Epithelial cell of prostate (primary cell): Measurements from ENCODE around the gene ENDOV.

Source experiments
- DNase-seq: peaks from one replicate; pipeline ENCODE4 v3.0.0-alpha.2; 2011; ENCODE audit warnings: low read depth, low spot score
- H3K27ac ChIP-seq: fragments of 450-650 bp; 2 replicates; pipeline ENCODE4 v1.5.1; 2017; ENCODE audit warnings: mild to moderate bottlenecking

The ENDOV gene

DNA sequence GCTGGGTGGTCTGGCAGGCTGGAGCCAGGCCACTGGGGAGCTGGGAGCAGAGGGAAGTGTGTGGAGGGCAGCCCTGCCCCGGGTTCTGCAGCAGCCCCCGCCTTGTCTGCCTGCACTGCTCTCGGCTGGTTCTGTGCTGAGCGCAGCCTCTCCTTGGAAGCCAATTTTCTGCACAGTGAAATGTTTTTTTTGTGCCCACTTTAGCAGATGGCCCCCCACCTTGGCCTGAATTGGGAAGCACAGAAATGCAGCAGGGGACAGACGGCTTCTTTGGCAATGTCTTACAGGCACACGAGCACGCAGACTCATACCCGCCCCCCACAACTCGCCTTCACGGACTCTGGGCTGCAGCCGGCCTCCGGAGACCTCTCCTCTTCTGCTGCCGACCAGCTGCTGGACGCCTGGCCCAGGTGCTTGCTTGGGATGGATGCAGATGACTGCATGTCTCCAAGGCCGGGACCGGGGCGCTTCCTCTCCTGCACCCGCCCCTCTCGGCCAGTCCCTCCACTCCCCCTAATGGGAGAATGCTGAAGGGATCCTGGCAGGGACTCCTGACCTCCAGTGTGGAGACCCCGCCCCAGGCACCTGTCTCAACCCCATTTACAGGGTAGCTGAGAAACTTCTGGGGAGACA lies 46.7 kb downstream of the ENDOV start:
- DNase-seq, result no peak

GRCh38 chr17:80463784-80464400 lies 48.9 kb downstream of the ENDOV start:
- DNase-seq, result no peak
- H3K27ac ChIP-seq, result no peak overlapping the region

More for the DNA sequence above, 46.7 kb downstream of the ENDOV start:
- H3K27ac ChIP-seq, result no peak overlapping the region

DNA sequence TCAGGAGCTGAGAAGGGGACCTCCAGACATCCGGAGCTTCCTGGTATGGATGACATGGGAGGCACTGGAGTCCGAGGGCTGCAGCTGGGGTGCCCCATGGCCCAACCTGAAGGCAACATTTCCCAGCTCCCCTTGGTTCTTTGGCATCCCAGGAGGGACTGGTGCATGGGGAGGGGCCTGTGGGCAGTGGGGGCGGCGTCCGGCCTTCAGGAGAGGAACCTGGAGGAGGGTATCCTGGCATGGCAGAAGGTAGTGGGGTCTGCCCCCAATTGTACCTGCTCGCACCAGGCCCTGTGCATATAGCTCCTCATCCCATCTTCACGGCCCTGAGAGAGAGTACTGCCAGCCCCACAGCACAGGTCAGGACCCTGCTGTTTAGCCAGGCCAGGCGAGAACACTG lies 49.5 kb downstream of the ENDOV start:
- no peak for DNase-seq
- H3K27ac ChIP-seq, result no peak overlapping the region

DNA sequence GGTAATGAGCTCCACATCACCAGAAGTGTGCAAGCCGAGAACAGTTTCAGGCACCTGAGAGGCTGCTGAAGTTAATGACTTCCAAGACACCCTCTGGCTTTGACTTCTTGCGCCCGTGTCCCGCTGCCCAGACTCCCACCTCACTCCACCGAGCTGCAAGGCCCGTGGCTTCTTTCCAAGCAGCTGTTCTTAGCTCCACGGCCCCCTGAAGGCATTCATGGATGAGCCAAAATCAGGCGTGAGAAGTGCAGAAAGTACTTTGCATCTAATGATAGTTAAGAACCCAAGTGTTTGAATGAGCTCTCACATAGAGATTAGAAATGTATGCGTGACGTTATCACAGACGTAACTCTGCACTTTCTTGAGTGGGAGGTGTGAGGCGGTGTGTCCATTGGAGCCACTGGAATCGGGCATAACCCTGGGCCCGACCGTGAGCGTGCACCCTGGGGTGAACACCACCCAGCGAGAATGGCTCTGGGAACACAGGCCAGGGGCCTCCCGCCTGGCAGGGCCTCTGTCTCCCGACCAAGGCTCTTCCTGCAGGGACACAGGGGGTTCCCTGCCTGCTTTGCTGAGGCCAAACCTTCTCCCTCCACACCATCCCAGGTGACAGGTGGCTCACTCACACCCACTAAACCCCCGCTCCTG lies 50.5 kb downstream of the ENDOV start:
- no peak for DNase-seq

DNA sequence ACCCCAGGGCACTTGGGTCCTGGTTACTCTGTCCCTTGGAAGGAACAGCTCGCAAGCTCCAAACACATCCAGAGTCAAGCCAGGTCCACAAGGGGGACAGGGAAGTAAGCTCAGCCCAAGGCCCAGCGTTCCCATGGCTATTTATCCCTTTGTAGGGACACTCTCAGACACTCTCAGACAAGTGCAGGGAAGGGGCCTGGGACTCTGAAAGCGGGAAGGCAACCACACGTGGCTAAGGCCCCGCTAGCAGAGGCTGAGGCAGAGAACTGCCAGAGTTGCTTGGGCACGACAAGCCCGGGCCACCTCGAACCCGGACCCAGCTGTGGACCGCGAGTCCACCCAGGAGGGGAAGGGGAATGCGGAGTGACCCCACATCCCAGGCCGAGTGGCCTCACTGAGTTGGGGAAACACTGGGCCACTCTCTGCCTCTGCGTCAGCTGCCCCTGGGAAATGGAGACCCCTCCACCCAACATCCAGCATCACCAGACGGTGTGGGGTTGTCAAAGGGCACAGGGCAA lies 51.3 kb downstream of the ENDOV start:
- H3K27ac ChIP-seq, result no peak overlapping the region
- DNase-seq, result no peak

More for the DNA sequence above, 50.5 kb downstream of the ENDOV start:
- no peak overlapping the region for H3K27ac ChIP-seq

DNA sequence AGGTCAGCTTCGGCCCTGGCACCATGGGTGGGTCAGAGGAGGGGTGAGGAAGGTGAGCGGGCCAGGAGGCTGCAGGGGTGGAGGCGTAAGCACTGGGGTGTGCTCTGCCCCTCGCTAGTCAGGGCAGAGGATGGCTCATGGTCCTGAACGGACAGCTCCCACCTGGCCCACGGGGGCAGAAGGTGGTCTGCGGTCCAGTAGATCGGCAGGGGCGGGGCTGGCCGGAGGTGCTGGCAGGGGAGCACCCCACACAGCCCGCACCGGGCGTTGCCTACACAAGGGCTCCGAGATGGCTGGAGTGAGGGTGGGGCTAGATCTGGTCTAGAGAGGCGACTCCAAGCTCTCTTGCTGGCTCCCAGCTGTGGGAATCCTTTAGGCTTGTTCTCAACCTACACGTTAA lies 53.3 kb downstream of the ENDOV start:
- DNase-seq, result no peak
- H3K27ac ChIP-seq, result no peak overlapping the region

DNA sequence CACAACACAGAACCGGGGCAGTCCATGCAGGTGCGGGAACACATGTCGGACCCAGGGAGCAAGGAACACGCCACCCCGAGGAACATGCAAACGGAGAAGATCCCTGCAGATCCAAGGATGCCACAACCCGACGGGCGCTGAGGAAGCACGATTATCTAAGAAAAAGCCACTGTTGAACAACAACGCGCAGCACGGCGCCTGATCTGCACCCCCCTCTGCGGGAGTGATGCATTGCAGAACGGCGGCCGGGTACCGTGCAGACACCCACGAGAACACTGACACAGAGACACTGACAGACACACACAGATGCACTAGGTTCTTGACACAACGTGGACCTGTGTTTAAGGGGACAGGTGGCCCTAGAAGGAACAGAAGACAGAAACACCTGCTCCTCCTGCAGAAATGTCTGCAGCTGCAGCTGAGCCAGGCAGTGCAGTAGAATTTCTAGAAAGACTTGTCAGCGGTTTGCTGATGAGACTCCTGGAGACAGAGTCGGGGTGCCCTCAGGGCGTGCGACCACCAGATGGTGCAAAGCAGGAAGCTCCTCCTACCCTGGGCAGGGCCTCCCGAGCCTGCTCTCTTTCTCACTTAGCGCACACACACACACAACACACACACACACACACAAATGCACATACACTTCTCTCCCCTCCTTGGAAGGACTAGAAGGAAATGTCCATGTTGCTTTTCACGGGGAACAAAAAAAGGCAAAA lies 54.0 kb downstream of the ENDOV start:
- DNase-seq, result no peak
- H3K27ac ChIP-seq, result no peak overlapping the region

- H3K27ac ChIP-seq, result no peak overlapping the region
- no peak for DNase-seq
Measured at GRCh38 chr17:80469667-80470066, 54.7 kb downstream of the ENDOV start.

DNA sequence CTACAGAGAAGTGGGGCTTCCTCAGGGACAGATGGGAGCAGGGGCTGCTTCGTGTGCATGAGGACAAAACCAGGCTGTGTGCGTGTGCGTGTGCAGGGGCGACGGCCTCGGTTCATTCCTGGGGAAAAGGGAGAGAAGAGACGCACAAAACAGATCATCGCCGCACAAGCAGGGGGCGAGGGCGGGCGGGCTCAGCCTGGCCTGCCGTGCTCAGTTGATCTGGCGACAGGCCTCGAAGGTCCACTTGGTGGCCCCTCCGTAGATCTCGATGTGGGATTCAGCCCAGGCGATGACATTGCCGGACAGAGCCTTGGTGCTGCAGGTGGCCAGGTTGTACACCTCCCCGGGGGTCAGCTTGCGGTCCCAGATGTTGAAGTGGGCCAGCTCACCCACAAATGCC lies 55.6 kb downstream of the ENDOV start:
- no peak for DNase-seq
- H3K27ac ChIP-seq, result no peak overlapping the region

DNA sequence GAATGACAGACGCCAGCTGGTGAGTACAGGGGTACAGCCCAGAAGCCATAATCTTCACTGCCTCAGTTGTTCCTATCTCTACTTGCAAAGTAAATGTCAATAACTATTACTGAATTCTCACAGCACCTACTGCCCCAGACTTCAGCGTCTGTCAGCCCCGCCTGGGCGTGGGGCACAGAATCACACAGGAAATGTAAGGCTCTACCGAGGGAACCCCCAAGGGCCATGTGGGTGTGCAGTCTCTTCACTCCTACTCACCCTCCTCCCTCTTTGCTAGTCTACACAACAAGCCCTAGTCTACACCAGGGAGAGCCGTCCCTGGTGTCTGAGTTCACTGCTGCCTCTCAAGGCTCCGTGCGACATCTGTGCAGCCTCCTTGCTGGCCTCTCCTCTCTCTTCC lies 57.0 kb downstream of the ENDOV start:
- no peak overlapping the region for H3K27ac ChIP-seq
- no peak for DNase-seq

DNA sequence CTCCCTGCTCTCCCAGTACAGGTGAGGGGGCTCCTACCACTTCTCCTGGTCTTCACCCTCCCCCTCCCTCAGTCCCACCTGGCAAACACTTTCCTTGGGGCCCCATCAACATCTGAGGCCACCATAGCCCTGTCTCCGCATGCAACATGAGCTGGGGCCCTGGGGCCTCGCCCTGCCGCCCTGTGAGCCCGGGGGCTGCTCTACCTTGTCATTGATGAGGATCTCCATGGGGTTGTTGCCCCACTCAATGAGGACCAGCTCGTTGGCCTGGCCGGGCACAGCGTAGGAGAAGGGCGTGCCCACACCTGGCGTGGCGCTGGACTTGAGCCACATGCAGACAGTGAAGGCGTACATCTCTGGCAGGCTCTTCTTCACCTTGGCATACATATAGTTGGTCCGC lies 58.0 kb downstream of the ENDOV start:
- no peak overlapping the region for H3K27ac ChIP-seq
- DNase-seq, result no peak

DNA sequence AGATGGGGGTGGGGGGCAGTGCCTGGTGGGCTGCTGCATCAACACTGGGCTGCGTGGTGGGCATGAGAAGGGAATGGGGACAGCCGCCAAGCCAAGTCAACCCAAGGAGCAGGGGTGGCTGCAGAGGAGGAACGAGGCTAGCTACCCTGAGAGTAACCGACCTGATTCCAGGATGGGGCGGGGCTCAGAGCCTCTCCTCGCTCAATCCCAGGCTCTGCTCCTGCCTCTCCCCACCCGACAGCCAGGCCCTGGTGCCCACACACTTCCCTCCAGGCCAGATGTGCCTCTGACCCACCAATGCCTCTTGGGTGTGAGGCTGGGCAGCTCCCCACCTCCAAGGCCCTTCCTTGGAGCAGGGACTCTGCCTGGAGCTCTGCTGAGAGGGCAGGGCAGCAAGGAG lies 58.7 kb downstream of the ENDOV start:
- DNase-seq, result no peak
- H3K27ac ChIP-seq, result no peak overlapping the region

DNA sequence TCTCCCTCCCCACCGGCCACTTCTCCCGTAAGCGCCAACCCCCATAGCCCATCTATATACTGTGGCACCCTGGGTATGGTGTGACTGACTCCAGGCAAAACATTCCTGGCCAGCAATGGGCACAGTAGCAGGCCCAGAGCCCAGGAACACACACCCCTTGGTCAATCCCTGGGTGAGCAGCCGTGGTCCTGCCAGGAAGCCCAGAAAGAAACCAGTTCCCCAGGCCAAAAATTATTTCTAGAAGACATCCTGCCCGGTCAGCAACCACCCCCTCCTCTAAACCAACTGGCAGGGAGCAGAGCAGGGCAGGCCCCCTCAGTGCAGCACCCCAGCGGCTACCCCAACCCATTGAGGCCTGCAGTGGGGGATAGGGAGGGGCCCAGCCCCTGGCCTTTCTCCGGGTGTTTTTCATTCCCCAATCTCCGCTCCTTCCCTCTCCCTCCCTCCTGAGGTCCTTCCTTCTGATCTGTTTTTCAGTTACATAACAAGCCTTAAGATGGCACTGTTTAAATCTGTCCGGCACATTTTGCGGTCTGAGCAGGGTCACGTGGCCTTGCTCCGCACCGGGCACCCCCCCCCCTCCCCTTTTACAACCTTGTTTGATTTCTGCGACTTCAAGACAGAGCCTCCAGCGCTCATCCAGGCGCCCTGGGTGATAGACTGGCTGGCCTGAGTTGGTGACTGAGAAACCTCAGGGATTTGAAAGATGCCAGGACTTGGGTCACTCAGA lies 59.4 kb downstream of the ENDOV start:
- no peak overlapping the region for H3K27ac ChIP-seq
- no peak for DNase-seq

DNA sequence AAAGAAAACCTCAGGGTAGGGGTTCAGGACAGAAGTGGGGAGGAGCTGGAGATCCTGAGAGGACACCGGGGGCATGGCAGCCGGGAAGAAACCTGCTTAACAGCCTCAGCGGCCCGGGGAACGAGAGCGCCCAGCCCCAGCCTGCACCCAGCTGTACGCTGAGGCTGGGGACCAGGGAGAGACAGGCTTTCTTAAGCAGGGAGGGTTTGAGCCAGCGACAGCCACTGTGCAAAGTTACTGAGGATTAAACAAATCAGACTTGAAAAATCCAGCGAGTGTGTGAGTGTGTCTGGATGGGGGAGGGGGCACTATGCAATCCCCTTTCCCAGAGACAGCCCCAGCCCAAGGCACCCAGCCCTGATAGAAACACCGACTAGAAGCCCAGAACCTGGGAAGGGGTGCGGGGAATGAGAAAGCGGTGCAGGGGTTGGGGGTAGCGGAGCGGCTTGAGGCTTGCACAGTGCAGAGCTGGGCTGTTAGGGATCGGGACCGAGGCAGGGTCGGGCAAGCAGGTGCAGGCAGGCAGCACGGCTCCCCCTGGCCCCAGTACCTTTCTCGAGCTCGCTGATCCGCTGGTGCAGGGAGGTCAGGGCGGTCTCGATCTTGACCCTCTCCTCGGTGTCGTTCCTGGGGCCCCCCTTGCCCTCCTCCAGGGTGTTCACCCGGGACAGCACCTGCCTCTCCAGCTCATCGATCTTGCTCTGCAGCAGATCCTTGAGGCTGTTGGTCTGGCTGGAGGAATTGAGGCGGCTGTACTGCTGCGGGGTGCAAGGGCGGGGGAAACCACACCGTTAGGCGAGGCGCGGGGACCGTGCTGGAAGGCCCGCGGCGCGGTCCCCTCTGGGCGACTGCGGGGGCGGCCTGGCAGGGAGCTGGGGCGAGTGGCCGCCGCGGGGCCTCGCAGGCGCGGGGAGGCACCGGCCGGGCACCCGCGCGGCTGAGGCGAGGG lies 60.3 kb downstream of the ENDOV start:
- DNase-seq, result no peak
- no peak overlapping the region for H3K27ac ChIP-seq

DNA sequence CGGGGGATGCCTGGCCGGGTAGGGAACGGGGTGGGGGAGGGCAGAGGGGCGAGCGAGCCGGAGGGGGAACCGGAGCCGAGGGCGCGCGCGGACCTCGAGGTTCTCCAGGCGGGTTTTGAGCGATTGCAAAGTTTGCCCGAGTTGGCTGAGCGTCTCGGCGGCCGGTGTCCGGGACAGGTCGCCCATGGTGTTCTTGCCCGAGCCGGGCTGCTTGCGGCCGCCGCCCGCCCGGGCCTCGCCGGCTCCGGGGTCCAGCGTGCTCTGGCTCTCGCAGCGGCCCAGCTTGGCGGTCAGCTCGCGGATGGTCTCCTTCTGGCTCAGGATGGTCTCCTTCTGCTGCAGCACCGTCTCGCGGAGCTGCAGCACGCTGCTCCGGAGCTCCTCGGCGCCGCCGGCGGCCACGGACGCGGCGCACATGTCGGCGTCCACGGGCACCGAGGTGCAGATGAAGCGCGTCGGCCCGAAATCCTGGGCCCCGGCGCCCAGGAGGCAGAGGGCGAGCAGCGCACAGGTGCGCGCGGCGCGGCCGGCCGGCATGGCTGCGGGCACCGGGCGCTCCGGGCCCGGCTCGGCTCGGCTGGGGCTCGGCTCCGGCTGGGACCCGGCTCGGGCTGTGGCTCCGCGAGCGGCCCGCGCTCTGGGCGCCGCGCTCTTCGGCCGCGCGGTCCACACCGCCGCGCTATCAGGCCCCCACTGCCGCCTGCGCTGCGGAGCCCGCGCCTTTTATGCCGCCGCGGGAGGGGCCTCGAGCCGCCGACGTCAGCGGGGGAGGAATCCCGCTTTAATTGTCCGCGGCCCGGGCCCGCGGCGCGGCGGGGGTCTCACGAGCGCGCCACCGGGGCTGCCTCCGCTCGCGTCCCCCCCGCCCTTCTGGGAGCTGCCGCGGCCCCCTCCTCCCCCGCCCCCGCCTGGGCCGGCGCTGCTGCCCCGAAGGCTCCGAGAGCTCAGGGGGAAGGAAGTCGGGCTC lies 61.2 kb downstream of the ENDOV start, which contains the start of gene NPTX1:
Gene NPTX1, minus strand, starts transcription at position 698 of the 967 bp plus-strand sequence. Its CDS starts 161 bp downstream, at position 537.
- H3K27ac ChIP-seq, result no peak within 1 kb of the TSS
- no peak for DNase-seq

- DNase-seq, result no peak
- no peak overlapping the region for H3K27ac ChIP-seq
Measured at GRCh38 chr17:80476877-80477646, 62.1 kb downstream of the ENDOV start.
